BE2C (cell line): Measurements from ENCODE around the gene CRMP1.

ENCODE experiments used
- DNase-seq: peaks from one replicate; pipeline ENCODE4 v3.0.0-alpha.2; 2020
- H3K27me3 ChIP-seq: fragments of 250-450 bp; sonication (Bioruptor Pico); 2 replicates; pipeline ENCODE4 v1.5.1; 2020; ENCODE audit warnings: mild to moderate bottlenecking
- H3K36me3 ChIP-seq: fragments of 250-450 bp; sonication (Bioruptor Pico); 2 replicates; pipeline ENCODE4 v1.5.1; 2020; ENCODE audit warnings: mild to moderate bottlenecking
- H3K4me1 ChIP-seq: fragments of 250-450 bp; sonication (Bioruptor Pico); 2 replicates; pipeline ENCODE4 v1.5.1; 2020
- H3K4me3 ChIP-seq: 2 replicates; pipeline ENCODE4 v1.5.1; 2011; ENCODE audit warnings: low read depth, low read length
- H3K9me3 ChIP-seq: fragments of 250-450 bp; sonication (Bioruptor Pico); 2 replicates; pipeline ENCODE4 v1.5.1; 2020
- TF ChIP-seq, protein P1 (sequence below): IDR thresholded peaks from 2 replicates; pipeline ENCODE4 v1.5.1; 2012; ENCODE audit warnings: mild to moderate bottlenecking, low read depth, low read length

The CRMP1 gene

DNA sequence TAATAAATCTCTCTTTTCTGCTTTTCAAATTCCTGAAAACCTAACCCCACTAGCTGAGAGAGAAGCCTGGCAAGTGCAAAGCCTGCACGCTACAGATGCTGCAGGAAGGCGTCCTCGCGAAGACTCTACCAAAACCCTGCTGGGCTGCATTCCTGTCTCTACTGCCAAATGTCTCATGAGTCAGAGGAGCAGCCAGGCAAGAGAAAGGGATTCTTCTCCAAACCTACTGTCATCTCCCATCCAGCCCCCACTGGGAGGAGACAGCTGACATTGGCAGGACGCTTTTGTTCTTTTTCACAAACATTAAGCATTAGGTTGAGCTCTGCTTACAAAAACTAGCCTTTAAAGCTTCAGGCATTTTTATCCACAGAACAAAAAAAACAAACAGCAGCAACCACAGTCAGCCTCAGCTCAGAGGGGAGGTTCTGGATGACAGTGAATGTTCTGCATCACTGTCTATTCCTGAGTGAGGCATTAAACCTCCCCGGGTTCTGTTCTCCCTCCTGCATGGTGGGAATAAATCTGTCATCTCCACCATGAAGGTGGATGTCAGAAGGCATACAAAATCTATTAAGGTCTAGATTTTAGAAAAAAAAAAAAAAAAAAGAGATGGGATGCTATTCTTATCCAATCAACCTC lies 18.0 kb downstream of the CRMP1 start:
- Histone ChIP-seq H3K36me3 (peaks cover 27% of the 10 kb centered on the region), H3K4me3 (no peak overlapping the region), H3K27me3 (no peaks in the 10 kb centered on the region), H3K9me3 (peaks cover 4% of the 10 kb centered on the region; the same call in 1 of the 2 replicates), H3K4me1 (no peaks in the 10 kb centered on the region; the same call in 1 of the 2 replicates)
- DNase-seq, result no peak
- TF ChIP-seq, protein P1, sequence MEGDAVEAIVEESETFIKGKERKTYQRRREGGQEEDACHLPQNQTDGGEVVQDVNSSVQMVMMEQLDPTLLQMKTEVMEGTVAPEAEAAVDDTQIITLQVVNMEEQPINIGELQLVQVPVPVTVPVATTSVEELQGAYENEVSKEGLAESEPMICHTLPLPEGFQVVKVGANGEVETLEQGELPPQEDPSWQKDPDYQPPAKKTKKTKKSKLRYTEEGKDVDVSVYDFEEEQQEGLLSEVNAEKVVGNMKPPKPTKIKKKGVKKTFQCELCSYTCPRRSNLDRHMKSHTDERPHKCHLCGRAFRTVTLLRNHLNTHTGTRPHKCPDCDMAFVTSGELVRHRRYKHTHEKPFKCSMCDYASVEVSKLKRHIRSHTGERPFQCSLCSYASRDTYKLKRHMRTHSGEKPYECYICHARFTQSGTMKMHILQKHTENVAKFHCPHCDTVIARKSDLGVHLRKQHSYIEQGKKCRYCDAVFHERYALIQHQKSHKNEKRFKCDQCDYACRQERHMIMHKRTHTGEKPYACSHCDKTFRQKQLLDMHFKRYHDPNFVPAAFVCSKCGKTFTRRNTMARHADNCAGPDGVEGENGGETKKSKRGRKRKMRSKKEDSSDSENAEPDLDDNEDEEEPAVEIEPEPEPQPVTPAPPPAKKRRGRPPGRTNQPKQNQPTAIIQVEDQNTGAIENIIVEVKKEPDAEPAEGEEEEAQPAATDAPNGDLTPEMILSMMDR, result no peak

DNA sequence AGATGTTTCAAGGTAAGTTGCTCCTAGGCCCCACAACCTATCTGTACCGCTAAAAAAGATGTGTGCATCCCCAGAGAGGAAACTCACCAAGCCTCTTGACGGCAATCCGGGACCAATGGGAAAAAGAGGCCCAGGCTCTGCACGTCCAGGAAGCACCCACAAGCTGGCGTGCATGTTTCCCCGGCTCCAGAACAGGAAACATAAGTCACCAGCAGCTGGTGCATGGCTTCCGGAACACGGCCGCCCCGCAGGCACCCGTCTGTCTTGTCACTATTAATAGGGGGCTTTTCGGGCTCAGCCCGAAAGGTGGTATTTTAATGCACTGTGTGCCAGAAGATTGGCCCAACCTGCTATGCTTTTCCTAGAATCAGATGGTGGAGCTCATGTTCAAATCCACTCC lies 22.2 kb downstream of the CRMP1 start:
- TF ChIP-seq, protein P1, result no peak
- no peak overlapping the region for H3K4me3 ChIP-seq
- no peak for DNase-seq

DNA sequence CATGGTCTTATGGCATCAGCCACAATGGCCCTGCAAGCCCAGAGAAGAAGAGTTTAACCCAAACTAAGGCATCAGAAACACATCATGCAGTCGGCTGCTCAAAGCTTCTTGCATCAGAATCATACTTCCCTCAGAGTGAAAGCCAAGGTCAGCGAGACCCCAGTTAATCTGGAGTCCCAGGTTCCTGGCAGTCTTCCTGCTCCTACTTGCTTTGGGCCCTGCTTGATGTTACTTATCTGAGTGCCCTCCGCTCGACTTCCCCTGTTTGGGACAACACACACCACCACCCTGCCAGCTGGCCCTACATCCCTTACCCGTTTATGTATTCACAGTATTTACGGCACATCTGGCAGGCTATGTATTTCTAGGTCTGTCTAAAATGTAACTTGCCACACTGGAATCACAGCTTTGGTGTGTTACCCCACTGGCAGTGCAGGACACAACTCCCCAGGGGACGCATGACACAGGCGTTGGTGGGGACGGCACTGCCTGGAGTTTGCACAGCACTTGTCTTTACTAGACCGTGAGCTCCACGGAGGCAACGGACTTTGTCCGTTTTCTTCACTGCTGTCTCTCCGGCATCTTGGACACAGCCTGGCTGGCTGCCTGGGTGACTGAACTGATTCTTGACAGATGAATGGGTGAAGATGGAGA lies 22.8 kb downstream of the CRMP1 start:
- Histone ChIP-seq H3K36me3 (peaks cover 52% of the 10 kb centered on the region), H3K9me3 (peaks cover 4% of the 10 kb centered on the region; the same call in 1 of the 2 replicates), H3K27me3 (no peaks in the 10 kb centered on the region), H3K4me1 (peaks cover 6% of the 10 kb centered on the region), H3K4me3 (no peak overlapping the region)
- no peak for DNase-seq
- TF ChIP-seq, protein P1, result no peak

More for the DNA sequence above, 22.2 kb downstream of the CRMP1 start:
- peaks cover 6% of the 10 kb centered on the region for H3K4me1 ChIP-seq
- H3K36me3 ChIP-seq, result peaks cover 47% of the 10 kb centered on the region
- H3K9me3 ChIP-seq, result peaks cover 4% of the 10 kb centered on the region; the same call in 1 of the 2 replicates
- no peaks in the 10 kb centered on the region for H3K27me3 ChIP-seq

DNA sequence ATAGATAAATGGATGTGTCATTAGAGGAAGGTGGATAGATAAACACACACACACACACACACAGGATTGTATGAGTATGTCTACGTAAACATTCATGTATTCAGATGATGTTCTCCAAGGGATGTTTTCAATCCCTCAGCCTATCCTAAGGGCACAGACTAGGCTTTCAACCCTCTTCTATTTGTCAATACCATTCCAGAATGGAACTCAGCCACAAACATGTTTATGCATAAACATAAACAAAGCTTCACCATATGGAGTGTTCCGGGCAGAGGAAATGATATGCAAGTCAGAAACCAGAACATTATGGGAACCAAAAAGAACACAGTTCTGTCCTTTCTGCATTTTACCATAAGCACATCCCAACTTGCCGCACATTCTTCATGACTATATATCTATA lies 25.0 kb downstream of the CRMP1 start:
- Histone ChIP-seq H3K27me3 (no peaks in the 10 kb centered on the region), H3K4me1 (peaks cover 6% of the 10 kb centered on the region), H3K36me3 (peaks cover 62% of the 10 kb centered on the region), H3K4me3 (no peak overlapping the region), H3K9me3 (peaks cover under 1% of the 10 kb centered on the region; the same call in 1 of the 2 replicates)
- no peak for DNase-seq
- TF ChIP-seq, protein P1, result no peak

DNA sequence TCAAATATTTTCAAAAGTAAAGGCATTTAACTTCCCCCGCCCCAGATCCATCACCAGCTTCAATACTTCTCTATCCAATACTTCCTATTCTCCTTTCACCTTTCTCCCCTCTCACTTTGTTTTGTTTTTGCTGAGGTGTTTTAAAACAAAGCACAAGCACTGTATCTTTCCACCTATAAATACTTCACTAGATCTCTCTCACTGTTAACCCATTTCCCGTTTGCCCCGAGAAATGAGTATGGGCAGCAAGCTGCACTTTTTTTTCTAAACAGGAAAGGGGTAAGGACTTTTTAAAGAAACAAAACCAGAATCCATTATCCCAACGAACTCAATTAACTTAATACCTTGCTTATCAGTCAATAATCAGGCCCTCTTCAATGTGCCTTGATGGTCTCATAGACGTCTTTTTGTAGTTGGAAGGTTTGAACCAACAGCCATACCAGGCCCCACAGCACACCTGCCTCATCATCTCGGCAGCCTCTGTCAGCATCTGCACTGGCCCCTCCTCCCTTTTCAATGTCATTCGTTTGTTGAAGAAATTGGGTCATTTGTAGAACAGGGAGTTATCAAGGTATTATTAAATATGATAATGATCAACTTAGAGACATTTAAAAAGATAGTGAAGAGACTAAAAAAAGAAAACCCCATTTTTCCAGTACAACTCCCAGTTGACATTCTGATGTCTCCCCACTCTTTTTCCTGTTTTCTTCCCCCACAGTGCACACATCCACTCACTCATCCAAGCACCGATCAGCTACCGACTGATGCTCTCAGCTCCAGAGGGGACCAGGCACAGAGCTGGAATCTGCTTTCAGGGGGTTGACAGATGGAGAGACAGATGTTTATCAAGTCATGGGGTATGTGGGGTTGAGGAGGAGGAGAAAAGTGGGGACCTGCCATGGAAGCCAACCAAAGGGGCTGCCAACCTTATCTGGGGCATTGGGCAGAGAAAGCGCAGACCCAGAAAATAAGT lies 25.8 kb downstream of the CRMP1 start:
- H3K4me3 ChIP-seq, result no peak overlapping the region
- peaks cover 6% of the 10 kb centered on the region for H3K4me1 ChIP-seq
- no peak for DNase-seq
- no peaks in the 10 kb centered on the region for H3K27me3 ChIP-seq
- no peaks in the 10 kb centered on the region for H3K9me3 ChIP-seq
- H3K36me3 ChIP-seq, result peaks cover 61% of the 10 kb centered on the region
- TF ChIP-seq, protein P1, result no peak
